IMR-90 (cell line): ENCODE results near the gene PAX5. TPM values are rescaled to one million over a fixed set of nuclear protein-coding genes. Genes with fewer than 3 reads are reported as not detected.

Experiments
- ATAC-seq: fragments of 200-7000 bp; cut with Tn5 transposase; 2 replicates; pipeline ENCODE4 v1.9.1; 2020; ENCODE audit warnings: low read depth, mild to moderate bottlenecking, moderate library complexity
- BruUV-seq: library from RNA; stranded (reverse); fragments of 400-500 nt; replicated peaks from 2 replicates; lab custom pipeline; 2021; lab: Mats Ljungman, UMichigan
- CTCF ChIA-PET: fragments of 300-600 bp; formaldehyde crosslinking; extraction: SDS; loops from one replicate; lab custom pipeline; 2021; ENCODE audit warnings: antibody characterized with exemption; lab: Yijun Ruan, JAX
- POLR2A ChIA-PET: fragments of 300-600 bp; sonication (Branson Sonifier 250); formaldehyde crosslinking; loops from one replicate; lab custom pipeline; 2022; ENCODE audit warnings: antibody characterized with exemption; ENCODE audit not compliant: unreplicated experiment; lab: Charles Lee
- DNase-seq: peaks from one replicate; pipeline ENCODE4 v3.0.0; 2013
- H2AFZ ChIP-seq: replicated peaks from 2 replicates; pipeline ENCODE3; 2013; ENCODE audit warnings: low read length, mild to moderate bottlenecking; ENCODE audit not compliant: poor library complexity
- H2AK5ac ChIP-seq: 2 replicates; pipeline ENCODE4 v1.6.1; 2013; ENCODE audit warnings: low read depth, low read length, inconsistent platforms
- H2AK9ac ChIP-seq: replicated peaks from 2 replicates; pipeline ENCODE3; 2013; ENCODE audit warnings: mild to moderate bottlenecking, low read depth, low read length, moderate library complexity; ENCODE audit not compliant: poor library complexity
- H2BK120ac ChIP-seq: 2 replicates; pipeline ENCODE4 v1.6.1; 2013; ENCODE audit warnings: low read depth, low read length, inconsistent platforms
- H2BK15ac ChIP-seq: 3 replicates; pipeline ENCODE4 v1.6.1; 2013; ENCODE audit warnings: low read depth, low read length, inconsistent platforms
- H2BK20ac ChIP-seq: 2 replicates; pipeline ENCODE4 v1.6.1; 2013; ENCODE audit warnings: low read depth, mild to moderate bottlenecking, inconsistent platforms, low read length, moderate library complexity
- H2BK5ac ChIP-seq: 2 replicates; pipeline ENCODE4 v1.6.1; 2013; ENCODE audit warnings: mild to moderate bottlenecking, low read depth, low read length, inconsistent platforms; ENCODE audit not compliant: poor library complexity, severe bottlenecking
- H3K14ac ChIP-seq: replicated peaks from 2 replicates; pipeline ENCODE4 v1.6.1; 2013; ENCODE audit warnings: low read depth, low read length, inconsistent platforms
- H3K18ac ChIP-seq: 2 replicates; pipeline ENCODE4 v1.6.1; 2013; ENCODE audit warnings: low read depth, low read length, control low read depth
- H3K23ac ChIP-seq: 2 replicates; pipeline ENCODE4 v1.6.1; 2013; ENCODE audit warnings: low read depth, low read length, inconsistent platforms
- H3K27ac ChIP-seq: 2 replicates; pipeline ENCODE4 v1.5.1; 2013; ENCODE audit warnings: mild to moderate bottlenecking, control low read depth, low read length; ENCODE audit not compliant: insufficient read depth
- H3K27me3 ChIP-seq: 2 replicates; pipeline ENCODE4 v1.6.1; 2013; ENCODE audit warnings: low read length; ENCODE audit not compliant: control insufficient read depth, insufficient read depth
- H3K36me3 ChIP-seq: 2 replicates; pipeline ENCODE4 v1.6.1; 2013; ENCODE audit warnings: low read length, mixed read lengths; ENCODE audit not compliant: control insufficient read depth, insufficient read depth
- H3K4ac ChIP-seq: 2 replicates; pipeline ENCODE4 v1.6.1; 2013; ENCODE audit warnings: low read depth, low read length, inconsistent platforms
- H3K4me1 ChIP-seq: 2 replicates; pipeline ENCODE4 v1.6.1; 2013; ENCODE audit warnings: low read length, mixed read lengths; ENCODE audit not compliant: control insufficient read depth, insufficient read depth
- H3K4me2 ChIP-seq: 2 replicates; pipeline ENCODE4 v1.6.1; 2013; ENCODE audit warnings: low read depth, mild to moderate bottlenecking, control low read depth, low read length, moderate library complexity
- H3K4me3 ChIP-seq: 2 replicates; pipeline ENCODE4 v1.5.1; 2013; ENCODE audit warnings: low read depth, mild to moderate bottlenecking, control low read depth, low read length, moderate library complexity; ENCODE audit not compliant: insufficient read depth
- H3K56ac ChIP-seq: 2 replicates; pipeline ENCODE4 v1.6.1; 2013; ENCODE audit warnings: low read length, inconsistent platforms; ENCODE audit not compliant: insufficient read depth; ENCODE audit errors: extremely low read depth
- H3K79me1 ChIP-seq, 2 experiments: 2 replicates each; pipeline ENCODE4 v1.6.1; 2013; ENCODE audit warnings: low read length in 2 of 2, inconsistent platforms in 1 of 2, low read depth in 1 of 2
- H3K9ac ChIP-seq: 2 replicates; pipeline ENCODE4 v1.6.1; 2013; ENCODE audit warnings: low read depth, low read length, control low read depth
- H3K9me1 ChIP-seq: 2 replicates; pipeline ENCODE4 v1.6.1; 2013; ENCODE audit warnings: low read length, inconsistent platforms; ENCODE audit not compliant: insufficient read depth
- H3K9me3 ChIP-seq: 2 replicates; pipeline ENCODE4 v1.6.1; 2013; ENCODE audit warnings: low read length; ENCODE audit not compliant: control insufficient read depth, insufficient read depth
- H4K20me1 ChIP-seq: 2 replicates; pipeline ENCODE4 v1.6.1; 2013; ENCODE audit warnings: low read length, inconsistent platforms; ENCODE audit not compliant: insufficient read depth
- H4K5ac ChIP-seq: 2 replicates; pipeline ENCODE4 v1.6.1; 2013; ENCODE audit warnings: mild to moderate bottlenecking, low read depth, low read length, control low read depth
- H4K8ac ChIP-seq, 2 experiments: 2 replicates each; pipeline ENCODE4 v1.6.1; 2013; ENCODE audit warnings: low read depth in 2 of 2, low read length in 2 of 2, control low read depth in 1 of 2, inconsistent platforms in 1 of 2
- H4K91ac ChIP-seq: 2 replicates; pipeline ENCODE4 v1.6.1; 2013; ENCODE audit warnings: low read depth, low read length, inconsistent platforms; ENCODE audit not compliant: insufficient read depth
- CEBPB ChIP-seq: IDR thresholded peaks from 2 replicates; pipeline ENCODE4 v1.6.1; 2012; ENCODE audit warnings: low read depth, low read length, improper control_type of control experiment
- CHD1 ChIP-seq: IDR thresholded peaks from 2 replicates; pipeline ENCODE4 v1.6.1; 2012; ENCODE audit warnings: low read depth, low read length, improper control_type of control experiment
- FOS ChIP-seq: fragments of 150-350 bp; IDR thresholded peaks from 2 replicates; pipeline ENCODE4 v1.6.1; 2016; ENCODE audit warnings: low read depth, low read length
- MAZ ChIP-seq: IDR thresholded peaks from 2 replicates; pipeline ENCODE4 v1.6.1; 2012; ENCODE audit warnings: low read depth, mild to moderate bottlenecking, low read length, improper control_type of control experiment, moderate library complexity, borderline replicate concordance
- NFE2L2 ChIP-seq: fragments of 150-350 bp; IDR thresholded peaks from 2 replicates; pipeline ENCODE4 v1.6.1; 2016; ENCODE audit warnings: low read depth, mild to moderate bottlenecking, low read length
- POLR2A ChIP-seq: IDR thresholded peaks from 2 replicates; pipeline ENCODE4 v1.6.1; 2012; ENCODE audit warnings: mild to moderate bottlenecking, low read depth, low read length
- RCOR1 ChIP-seq: IDR thresholded peaks from 2 replicates; pipeline ENCODE4 v1.6.1; 2012; ENCODE audit warnings: mild to moderate bottlenecking, low read length, improper control_type of control experiment; ENCODE audit not compliant: insufficient replicate concordance
- RFX5 ChIP-seq: IDR thresholded peaks from 2 replicates; pipeline ENCODE4 v1.8.0; 2012; ENCODE audit warnings: low read depth, mild to moderate bottlenecking, low read length, moderate library complexity
- WGBS, 2 experiments: methylation state at CpG; one replicate each; pipeline versions ENCODE4 v1.1.5 to v1.1.7; 2013; ENCODE audit warnings: missing lambda C conversion rate in 2 of 2; ENCODE audit not compliant: insufficient read length in 1 of 2; ENCODE audit errors: extremely low coverage in 2 of 2; 5-methylcytosine and 5-hydroxymethylcytosine counted together
- dilution Hi-C: fragments of 300-500 bp; cut with HindIII; formaldehyde crosslinking; loops from one replicate; pipeline ENCODE4 v1.14.3; 2018; ENCODE audit warnings: low sequenced_read_pairs; ENCODE audit not compliant: unreplicated experiment
- in situ Hi-C: fragments of 300-500 bp; cut with MboI; formaldehyde crosslinking; loops from 3 replicates; pipeline ENCODE4 v1.14.3; 2019; ENCODE audit warnings: low sequenced_read_pairs, inconsistent platforms, mixed read lengths
- intact Hi-C: fragments of 100-400 bp; cut with micrococcal nuclease; formaldehyde crosslinking; loops from 2 replicates; pipeline ENCODE4 v1.10.0; 2022
- polyA plus RNA-seq, 3 experiments: library from polyadenylated mRNA; depleted of rRNA; stranded (reverse); fragments of >200 nt; gene quantifications; 2 replicates each; pipeline ENCODE4 v1.2.3, GENCODE V29; 2012; ENCODE audit warnings: low replicate concordance in 1 of 3
- total RNA-seq: library from RNA; depleted of rRNA; stranded (reverse); fragments of >200 nt; gene quantifications from 2 replicates; pipeline ENCODE4 v1.2.3, GENCODE V29; 2012
- TF ChIP-seq, protein P1 (sequence below): fragments of 150-350 bp; IDR thresholded peaks from 2 replicates; pipeline ENCODE4 v1.6.1; 2016; ENCODE audit warnings: low read depth, mild to moderate bottlenecking, low read length, moderate library complexity, borderline replicate concordance
- TF ChIP-seq, protein P2 (sequence below): fragments of 150-350 bp; IDR thresholded peaks from 2 replicates; pipeline ENCODE4 v1.6.1; 2017; ENCODE audit warnings: mild to moderate bottlenecking, antibody characterized with exemption, low read length, low read depth

The PAX5 gene
- total and polyA plus RNA-seq, 2 of the 4 experiments (the other 2 are of a cell fraction) = not detected

DNA sequence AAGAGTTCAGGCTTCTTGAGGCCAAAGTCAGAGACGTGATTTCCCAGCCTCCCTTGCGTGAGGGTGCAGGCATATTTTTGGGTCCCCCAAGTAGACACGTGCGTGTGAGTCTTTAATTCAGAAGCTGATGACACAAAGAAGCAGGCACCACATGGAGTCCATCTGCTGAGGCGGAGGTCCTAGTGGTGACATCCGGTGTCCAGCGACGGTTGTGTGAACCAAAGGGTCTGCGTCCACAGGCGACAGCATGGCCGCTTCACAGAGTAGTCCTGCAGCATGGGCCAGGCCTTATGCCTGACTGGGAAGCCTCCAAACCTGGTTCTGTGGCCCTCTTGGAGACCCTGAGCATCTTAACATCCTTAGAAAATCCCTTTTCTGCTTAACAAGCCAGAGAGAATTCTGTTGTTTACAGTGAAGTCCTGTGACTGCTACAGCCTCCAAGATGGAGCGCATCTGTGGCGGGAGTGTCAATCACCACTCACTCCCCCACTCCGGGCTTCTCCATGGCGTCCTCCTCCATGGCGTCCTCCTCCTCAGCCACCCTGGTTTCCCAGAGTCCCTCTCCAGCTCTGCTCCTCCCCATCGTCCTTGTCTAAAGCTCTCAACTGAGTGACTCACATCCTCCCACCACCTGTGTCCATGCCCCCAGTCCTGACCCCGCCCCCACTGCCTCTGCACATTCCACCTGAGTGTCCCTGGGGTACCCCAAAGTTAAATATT lies 133.8 kb downstream of the PAX5 start:
- Histone ChIP-seq H2AFZ (no peak overlapping the region), H2BK5ac (no peak overlapping the region), H2BK120ac (no peak overlapping the region), H2AK9ac (no peak overlapping the region), H3K36me3 (no peaks in the 10 kb centered on the region), H3K9me3 (no peaks in the 10 kb centered on the region), H3K79me1 (no peaks in the 10 kb centered on the region), H2BK15ac (no peak overlapping the region), H3K27ac (no peak overlapping the region), H2BK20ac (no peak overlapping the region), H2AK5ac (no peak overlapping the region), H3K56ac (no peak overlapping the region), H3K14ac (no peak overlapping the region), H4K20me1 (no peaks in the 10 kb centered on the region), H3K27me3 (peaks cover 45% of the 10 kb centered on the region), H4K5ac (no peak overlapping the region), H4K91ac (no peak overlapping the region), H3K9me1 (0 out of 2 replicates have a peak, but pooled peaks cover 4% of the 10 kb centered on the region), H4K8ac (no peak overlapping the region), H3K4ac (no peak overlapping the region), H3K4me1 (no peaks in the 10 kb centered on the region), H3K23ac (no peak overlapping the region), H3K9ac (no peak overlapping the region), H3K18ac (no peak overlapping the region), H3K4me3 (no peak overlapping the region), H3K4me2 (no peak overlapping the region)
- ChIA-PET CTCF (no interaction called here), POLR2A (no interaction called here)
- DNase-seq (no peak), ATAC-seq (no peak)
- WGBS, 2 experiments = 75% methylated on average over 13 of the region's 18 CpGs; no CpG with 5 or more reads in 1 of the 2 experiments
- dilution Hi-C loops = no loop called here
- no TSS peak for BruUV-seq
- in situ Hi-C loops = no loop called here
- TF ChIP-seq POLR2A (no peak), FOS (no peak), RFX5 (no peak), NFE2L2 (no peak), MAZ (no peak), CHD1 (no peak), RCOR1 (no peak), CEBPB (no peak)
- TF ChIP-seq, protein P1, sequence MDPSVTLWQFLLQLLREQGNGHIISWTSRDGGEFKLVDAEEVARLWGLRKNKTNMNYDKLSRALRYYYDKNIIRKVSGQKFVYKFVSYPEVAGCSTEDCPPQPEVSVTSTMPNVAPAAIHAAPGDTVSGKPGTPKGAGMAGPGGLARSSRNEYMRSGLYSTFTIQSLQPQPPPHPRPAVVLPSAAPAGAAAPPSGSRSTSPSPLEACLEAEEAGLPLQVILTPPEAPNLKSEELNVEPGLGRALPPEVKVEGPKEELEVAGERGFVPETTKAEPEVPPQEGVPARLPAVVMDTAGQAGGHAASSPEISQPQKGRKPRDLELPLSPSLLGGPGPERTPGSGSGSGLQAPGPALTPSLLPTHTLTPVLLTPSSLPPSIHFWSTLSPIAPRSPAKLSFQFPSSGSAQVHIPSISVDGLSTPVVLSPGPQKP = no peak
- TF ChIP-seq, protein P2, sequence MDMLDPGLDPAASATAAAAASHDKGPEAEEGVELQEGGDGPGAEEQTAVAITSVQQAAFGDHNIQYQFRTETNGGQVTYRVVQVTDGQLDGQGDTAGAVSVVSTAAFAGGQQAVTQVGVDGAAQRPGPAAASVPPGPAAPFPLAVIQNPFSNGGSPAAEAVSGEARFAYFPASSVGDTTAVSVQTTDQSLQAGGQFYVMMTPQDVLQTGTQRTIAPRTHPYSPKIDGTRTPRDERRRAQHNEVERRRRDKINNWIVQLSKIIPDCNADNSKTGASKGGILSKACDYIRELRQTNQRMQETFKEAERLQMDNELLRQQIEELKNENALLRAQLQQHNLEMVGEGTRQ = no peak
- intact Hi-C loops = no loop called here
